Progenitor cell of endocrine pancreas (in vitro differentiated cells): ENCODE data around the gene SIGLEC12. TPM values are rescaled to one million over a fixed set of nuclear protein-coding genes. Genes with fewer than 3 reads are reported as not detected.

Experiments
- DNase-seq: peaks from one replicate; pipeline ENCODE4 v3.0.0; 2021; ENCODE audit warnings: low spot score; ENCODE audit not compliant: unreplicated experiment
- H3K27ac Mint-ChIP-seq: 2 replicates; pipeline ENCODE4 v1.8.0; 2021; ENCODE audit warnings: mild to moderate bottlenecking, moderate library complexity, mixed read lengths
- H3K27me3 Mint-ChIP-seq: 2 replicates; pipeline ENCODE4 v1.8.0; 2021; ENCODE audit warnings: mixed read lengths
- H3K36me3 Mint-ChIP-seq: 2 replicates; pipeline ENCODE4 v1.8.0; 2022; ENCODE audit warnings: mixed read lengths; ENCODE audit not compliant: insufficient read depth
- H3K4me1 Mint-ChIP-seq: 2 replicates; pipeline ENCODE4 v1.8.0; 2021; ENCODE audit warnings: low read depth, mixed read lengths
- H3K4me3 Mint-ChIP-seq: 2 replicates; pipeline ENCODE4 v1.8.0; 2021; ENCODE audit warnings: low read depth, mild to moderate bottlenecking, moderate library complexity, mixed read lengths
- H3K9me3 Mint-ChIP-seq: 2 replicates; pipeline ENCODE4 v1.8.0; 2021; ENCODE audit warnings: low read depth, mixed read lengths
- CTCF ChIP-seq: fragments of 200-600 bp; sonication (generic); IDR thresholded peaks from one replicate; pipeline ENCODE4 v1.5.0; 2021; ENCODE audit warnings: antibody characterized with exemption, mild to moderate bottlenecking; ENCODE audit not compliant: unreplicated experiment
- total RNA-seq: library from RNA; stranded (reverse); gene quantifications from 2 replicates; pipeline ENCODE4 v1.2.1, GENCODE V29; 2021

The SIGLEC12 gene
- total RNA-seq, 1 donor from 2014 or later, result not detected

GRCh38 chr19:51520728-51521127 is 19.1 kb upstream of the SIGLEC12 start:
- no peak for TF ChIP-seq CTCF
- Mint-ChIP-seq H3K27ac (no peak overlapping the region), H3K9me3 (peaks cover 7% of the 10 kb centered on the region), H3K36me3 (no peaks in the 10 kb centered on the region), H3K4me3 (no peak overlapping the region), H3K27me3 (peaks cover 15% of the 10 kb centered on the region), H3K4me1 (no peaks in the 10 kb centered on the region)
- no peak for DNase-seq

GRCh38 chr19:51514866-51515481 is 13.4 kb upstream of the SIGLEC12 start:
- peak; percentile 74 for TF ChIP-seq CTCF
- H3K27me3 Mint-ChIP-seq, result peaks cover 27% of the 10 kb centered on the region
- no peak overlapping the region for H3K4me3 Mint-ChIP-seq
- H3K27ac Mint-ChIP-seq, result no peak overlapping the region
- no peak for DNase-seq
- no peaks in the 10 kb centered on the region for H3K4me1 Mint-ChIP-seq
- peaks cover 4% of the 10 kb centered on the region for H3K9me3 Mint-ChIP-seq
- no peaks in the 10 kb centered on the region for H3K36me3 Mint-ChIP-seq

- no peak for TF ChIP-seq CTCF
- Mint-ChIP-seq H3K27me3 (peaks cover 27% of the 10 kb centered on the region), H3K4me3 (no peak overlapping the region), H3K36me3 (no peaks in the 10 kb centered on the region), H3K27ac (no peak overlapping the region), H3K4me1 (no peaks in the 10 kb centered on the region), H3K9me3 (peaks cover 4% of the 10 kb centered on the region)
- no peak for DNase-seq
Observed at GRCh38 chr19:51513968-51514367, 12.4 kb upstream of the SIGLEC12 start.

GRCh38 chr19:51511353-51511752 is 9.8 kb upstream of the SIGLEC12 start:
- Mint-ChIP-seq H3K4me1 (no peaks in the 10 kb centered on the region), H3K9me3 (no peaks in the 10 kb centered on the region), H3K4me3 (no peak overlapping the region), H3K36me3 (no peaks in the 10 kb centered on the region), H3K27me3 (peaks cover 24% of the 10 kb centered on the region), H3K27ac (no peak overlapping the region)
- DNase-seq, result no peak
- TF ChIP-seq CTCF, result peak; percentile 37

GRCh38 chr19:51509823-51510660 is 8.4 kb upstream of the SIGLEC12 start:
- H3K27ac Mint-ChIP-seq, result no peak overlapping the region
- H3K9me3 Mint-ChIP-seq, result no peaks in the 10 kb centered on the region
- H3K4me1 Mint-ChIP-seq, result no peaks in the 10 kb centered on the region
- peaks cover 24% of the 10 kb centered on the region for H3K27me3 Mint-ChIP-seq
- no peak for DNase-seq
- TF ChIP-seq CTCF, result no peak
- H3K36me3 Mint-ChIP-seq, result no peaks in the 10 kb centered on the region
- H3K4me3 Mint-ChIP-seq, result no peak overlapping the region
